NCI-H1694 treated with DMSO at 0.1 percent for 48 hours (cell line): ENCODE data around the gene PANX3.
"Not testable (repeated sequence)": the region's sequence is repeated elsewhere in the genome, so short reads cannot be mapped to it uniquely, and the experiment has no call there.

ENCODE experiments used
- DNase-seq: peaks from one replicate; lab custom pipeline; 2025; lab: John Stamatoyannopoulos, UW

Gene PANX3, protein sequence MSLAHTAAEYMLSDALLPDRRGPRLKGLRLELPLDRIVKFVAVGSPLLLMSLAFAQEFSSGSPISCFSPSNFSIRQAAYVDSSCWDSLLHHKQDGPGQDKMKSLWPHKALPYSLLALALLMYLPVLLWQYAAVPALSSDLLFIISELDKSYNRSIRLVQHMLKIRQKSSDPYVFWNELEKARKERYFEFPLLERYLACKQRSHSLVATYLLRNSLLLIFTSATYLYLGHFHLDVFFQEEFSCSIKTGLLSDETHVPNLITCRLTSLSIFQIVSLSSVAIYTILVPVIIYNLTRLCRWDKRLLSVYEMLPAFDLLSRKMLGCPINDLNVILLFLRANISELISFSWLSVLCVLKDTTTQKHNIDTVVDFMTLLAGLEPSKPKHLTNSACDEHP

DNA sequence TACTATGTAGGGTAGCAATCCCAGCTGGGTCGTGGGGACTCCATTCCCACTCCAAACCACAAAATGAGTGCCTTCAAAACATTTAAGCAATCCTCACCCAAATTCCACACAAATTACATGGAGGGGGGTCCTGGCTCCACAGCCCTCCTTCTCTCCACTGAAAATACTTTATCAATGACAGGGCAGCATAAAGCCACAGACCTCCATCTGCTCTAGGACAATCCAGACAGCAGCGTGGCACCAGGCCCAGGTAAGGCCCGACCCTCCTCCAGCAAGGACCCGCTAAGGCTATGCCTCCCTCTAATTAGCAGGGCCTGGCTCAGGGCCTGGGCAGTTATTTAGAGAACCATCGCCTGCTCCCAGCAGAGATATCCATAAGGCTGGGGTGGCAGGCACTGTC, at the start of gene PANX3:
Gene PANX3, plus strand, starts transcription at position 365 of the 400 bp plus-strand sequence. CDS start 129 bp downstream, outside the sequence.
- no peak for DNase-seq

DNA sequence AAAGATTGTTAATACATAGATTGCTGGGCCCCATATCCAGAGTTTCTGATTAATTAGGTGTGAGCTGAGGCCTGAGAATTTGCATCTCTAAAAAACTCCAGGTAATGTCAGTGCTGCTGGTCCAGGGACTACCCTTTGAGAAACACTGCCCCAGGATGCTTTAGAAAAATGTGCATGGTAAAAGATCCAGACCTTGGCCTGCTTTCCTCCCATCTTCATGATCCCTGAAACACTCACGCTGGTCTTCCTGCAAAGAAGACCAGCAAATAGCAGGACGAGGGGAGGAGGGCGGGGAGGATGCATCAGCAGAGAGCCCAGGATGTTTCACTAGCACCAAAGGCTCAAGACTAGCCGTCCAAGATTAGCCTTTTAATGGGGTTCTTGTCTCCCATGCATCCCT, 41.5 kb upstream of the PANX3 start, which contains the start of gene OR8A1:
Gene OR8A1, plus strand, starts transcription at position 301 of the 400 bp plus-strand sequence. CDS start 123 bp downstream, outside the sequence.
- DNase-seq: no peak

DNA sequence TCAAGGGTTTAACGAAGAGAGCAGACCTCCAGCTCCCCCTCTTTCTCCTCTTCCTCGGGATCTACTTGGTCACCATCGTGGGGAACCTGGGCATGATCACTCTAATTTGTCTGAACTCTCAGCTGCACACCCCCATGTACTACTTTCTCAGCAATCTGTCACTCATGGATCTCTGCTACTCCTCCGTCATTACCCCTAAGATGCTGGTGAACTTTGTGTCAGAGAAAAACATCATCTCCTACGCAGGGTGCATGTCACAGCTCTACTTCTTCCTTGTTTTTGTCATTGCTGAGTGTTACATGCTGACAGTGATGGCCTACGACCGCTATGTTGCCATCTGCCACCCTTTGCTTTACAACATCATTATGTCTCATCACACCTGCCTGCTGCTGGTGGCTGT, 41.1 kb upstream of the PANX3 start:
- DNase-seq: no peak

DNA sequence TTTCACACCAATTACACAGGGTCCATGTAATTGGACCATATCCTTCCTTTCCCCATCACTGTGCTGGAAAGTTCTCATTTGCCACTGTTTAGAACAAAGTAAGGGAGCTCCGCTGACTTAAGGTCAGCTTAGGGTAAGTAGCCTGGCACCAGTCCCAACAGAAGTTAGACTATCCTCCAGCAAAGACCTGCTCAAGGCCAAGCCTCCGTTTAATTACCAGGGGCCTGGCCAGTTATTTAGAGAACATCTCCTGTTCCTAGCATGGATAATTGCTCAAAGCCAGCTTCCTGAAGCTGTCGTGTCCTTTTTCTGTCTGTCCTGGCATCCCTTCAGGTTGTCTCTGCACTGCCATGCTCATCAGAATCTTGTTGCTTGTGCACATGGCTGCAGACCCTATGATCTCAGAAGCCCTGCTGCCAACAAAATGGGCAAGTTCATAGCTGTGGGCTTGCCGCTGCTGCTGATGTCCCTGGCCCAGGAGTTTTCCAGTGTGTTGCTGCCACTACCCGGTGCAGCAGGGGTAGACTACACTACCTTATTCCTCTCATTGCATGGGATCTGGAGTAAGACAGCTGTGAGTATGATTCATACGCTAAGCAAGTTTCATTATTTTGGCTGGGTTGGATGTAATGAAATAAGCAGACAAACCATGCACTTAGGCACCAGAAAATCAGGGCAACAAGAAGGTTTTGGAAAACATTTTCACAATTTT, 33.4 kb upstream of the PANX3 start:
- no peak for DNase-seq

DNA sequence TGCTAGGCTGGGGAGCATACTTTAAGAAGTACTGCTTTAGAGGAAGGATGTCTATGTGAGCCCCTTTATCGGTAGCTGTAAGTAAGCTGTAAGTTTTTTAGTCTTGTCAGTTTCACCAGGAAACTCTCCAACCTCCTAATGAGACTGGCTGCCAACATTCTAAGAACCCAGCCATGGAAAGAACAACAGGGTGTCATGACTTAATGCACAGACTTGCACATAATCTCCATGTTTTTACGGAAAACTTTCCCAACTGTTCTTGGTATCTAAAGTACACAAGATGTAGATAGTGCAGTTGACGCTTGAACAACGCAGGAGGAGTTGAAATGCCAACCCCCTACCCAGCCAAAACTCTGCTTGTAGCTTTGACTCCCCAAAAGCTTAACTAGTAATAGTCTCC, 32.5 kb upstream of the PANX3 start:
- no peak for DNase-seq

DNA sequence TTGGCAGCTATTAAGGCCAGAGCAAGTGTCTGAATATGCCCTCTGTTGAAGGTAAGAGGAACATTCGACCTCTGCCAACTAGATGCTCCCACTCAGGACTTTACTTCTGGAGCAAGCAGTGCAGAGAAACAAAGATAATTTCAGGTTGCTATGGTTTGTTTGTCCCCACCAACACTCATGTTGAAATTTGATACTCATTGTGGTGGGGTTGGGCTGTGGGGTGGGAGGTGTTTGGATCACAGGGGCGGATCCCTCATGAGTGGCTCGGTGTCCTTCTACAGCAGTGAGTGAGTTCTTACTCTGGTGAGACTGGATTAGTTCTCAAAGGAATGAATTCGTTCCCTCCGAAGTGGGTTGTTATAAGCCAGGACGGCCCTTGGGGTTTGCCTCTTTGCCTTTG, 29.4 kb upstream of the PANX3 start:
- no peak for DNase-seq

DNA sequence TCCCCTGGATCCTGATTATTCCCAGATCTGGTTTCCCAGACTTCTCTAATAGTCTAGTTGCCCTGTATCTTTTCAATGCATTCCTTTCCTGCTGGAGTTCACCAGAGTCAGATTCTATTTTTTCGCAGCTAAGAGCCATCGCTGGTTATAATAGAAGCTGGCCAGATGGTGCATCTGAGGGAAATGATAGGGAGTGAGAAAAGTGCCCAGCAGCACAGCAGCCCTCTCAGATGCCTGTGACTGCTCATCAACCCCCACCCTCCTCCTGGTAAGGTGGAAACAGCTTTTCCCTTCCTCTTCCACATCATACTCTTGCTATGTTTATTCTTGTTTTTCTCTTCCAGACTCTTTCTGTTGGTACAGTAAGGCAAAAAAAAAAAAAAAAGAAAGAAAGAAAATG, 28.7 kb upstream of the PANX3 start:
- peak; percentile 0 for DNase-seq

DNA sequence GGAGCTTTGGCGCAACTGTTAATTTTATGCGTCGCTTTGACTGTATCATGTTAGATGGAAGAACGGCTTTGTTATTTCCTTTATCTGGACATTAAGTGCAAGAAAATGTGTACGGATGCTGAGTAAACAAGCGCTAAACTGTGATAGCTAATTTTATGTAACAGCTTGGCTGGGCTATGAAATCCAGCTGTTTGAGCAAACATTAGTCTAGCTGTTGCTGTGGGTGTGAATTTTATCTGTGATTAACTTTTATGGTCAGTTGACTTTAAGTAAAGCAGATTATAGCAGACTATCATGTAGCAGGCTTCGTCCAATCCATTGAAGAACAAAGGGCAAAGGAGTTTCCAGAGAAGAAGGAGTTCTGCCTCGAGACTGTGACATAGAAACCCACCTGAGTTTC, 27.4 kb upstream of the PANX3 start:
- no peak for DNase-seq

DNA sequence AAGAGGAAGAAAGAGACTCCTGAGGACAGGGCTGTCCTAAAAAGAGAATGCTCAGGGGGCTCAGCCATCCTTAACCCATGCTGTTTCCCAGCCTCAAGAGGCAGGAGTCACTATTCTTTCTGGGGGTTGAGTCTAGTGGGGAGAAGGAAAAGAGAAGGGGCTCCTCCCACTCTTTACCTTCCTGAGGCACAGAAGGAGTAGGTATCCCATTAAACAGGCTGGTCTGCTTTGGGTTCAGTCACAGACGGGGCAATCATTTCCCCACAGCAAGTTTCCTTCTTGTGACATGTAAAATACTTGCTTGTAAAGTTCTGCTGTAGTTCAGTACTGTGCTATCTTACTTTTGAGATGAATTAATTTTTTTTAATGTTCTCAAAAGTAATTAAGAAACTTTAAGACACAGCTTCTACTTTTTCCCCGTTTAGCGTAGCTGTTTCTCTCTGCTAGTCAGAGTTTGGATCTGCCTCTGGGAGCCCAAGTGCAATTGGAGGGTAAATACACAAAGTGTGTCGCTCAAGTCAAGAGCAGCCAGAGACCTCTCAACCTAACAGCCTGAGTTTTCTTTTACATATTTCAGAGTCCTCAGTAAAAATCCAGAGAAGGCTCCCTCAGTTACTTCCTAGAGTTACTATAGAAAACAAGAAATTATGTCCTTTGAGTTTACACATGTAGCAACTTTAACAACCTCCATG, 26.4 kb upstream of the PANX3 start:
- no peak for DNase-seq

DNA sequence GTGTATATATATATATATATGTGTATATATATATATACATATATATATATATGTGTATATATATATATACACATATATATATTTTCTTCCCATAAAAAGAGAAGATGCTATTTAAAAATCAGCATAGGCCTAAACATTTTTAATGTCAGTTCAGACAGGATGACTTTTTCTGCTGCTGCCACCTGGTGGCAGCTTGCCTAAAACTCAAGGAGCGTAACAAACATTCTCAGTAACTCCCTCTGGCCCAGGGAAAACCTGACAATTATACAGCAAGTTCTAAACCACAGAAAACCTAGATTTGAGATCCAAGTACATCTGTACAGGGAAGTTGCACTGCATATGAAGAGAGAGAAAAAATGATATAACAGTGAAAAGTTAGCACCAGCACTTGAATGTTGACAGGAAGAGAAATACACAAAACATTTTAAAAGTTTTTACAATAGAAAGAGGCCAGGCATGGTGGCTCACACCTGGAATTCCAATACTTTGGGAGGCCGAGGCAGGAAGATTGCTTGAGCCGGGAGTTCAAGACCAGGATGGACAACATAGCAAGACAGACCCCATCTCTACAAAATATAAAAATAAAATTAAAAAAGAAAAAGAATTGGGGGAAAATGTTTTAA, 24.9 kb upstream of the PANX3 start:
- DNase-seq: peak; percentile 24

DNA sequence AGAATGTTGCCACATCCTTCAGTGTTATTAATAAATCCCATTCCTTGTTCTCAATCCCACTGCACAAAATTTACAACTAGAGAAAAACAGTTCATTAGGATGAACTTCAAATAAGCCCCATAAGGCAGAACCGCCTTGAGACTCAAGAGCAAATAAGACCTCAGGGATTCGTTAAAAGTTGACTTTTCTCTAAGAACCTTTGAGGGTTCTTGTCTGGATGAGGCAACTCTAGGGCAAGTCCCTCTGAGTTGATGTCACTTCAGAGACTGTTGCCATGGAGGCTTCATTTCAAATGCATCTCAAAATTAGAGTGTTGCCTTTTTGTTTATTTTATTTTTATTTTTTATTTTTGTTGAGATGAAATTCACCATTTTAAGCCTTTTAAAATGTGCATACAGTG, 19.8 kb upstream of the PANX3 start:
- DNase-seq: no peak

DNA sequence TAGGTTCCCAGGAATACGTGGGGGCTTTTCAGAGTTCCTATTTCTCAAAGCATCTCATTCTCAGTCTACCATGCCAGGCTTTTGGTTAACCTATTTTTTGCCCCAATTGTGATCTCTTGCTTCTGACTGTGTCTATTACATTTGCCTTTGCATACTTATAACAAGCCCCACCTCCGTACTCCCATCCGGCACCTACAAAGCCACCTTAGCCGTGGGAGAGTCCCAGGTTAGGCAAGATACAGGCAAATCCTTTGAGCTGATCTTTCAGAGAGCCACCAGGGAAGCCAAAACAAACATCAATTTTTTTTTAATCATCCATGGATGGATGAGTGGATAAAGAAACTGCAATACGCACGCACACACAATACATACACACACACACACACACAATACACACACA, 18.6 kb upstream of the PANX3 start:
- no peak for DNase-seq

DNA sequence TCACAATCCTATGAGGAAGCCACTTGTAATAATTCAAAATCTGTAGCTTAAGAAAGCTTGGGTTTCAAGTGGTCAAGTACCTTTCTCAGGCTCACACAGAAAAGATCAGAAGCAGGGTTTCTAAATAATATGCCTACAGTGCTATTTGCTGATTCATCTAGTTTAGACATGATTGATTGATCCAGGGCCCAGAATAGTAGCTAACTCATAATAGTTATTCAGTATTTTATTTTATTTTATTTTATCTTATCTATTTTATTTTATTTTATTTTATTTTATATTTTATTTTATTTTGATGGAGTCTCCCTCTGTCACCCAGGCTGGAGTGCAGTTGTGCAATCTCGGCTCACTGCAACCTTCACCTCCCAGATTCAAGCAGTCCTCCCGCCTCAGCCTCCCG, 15.9 kb upstream of the PANX3 start:
- no peak for DNase-seq

DNA sequence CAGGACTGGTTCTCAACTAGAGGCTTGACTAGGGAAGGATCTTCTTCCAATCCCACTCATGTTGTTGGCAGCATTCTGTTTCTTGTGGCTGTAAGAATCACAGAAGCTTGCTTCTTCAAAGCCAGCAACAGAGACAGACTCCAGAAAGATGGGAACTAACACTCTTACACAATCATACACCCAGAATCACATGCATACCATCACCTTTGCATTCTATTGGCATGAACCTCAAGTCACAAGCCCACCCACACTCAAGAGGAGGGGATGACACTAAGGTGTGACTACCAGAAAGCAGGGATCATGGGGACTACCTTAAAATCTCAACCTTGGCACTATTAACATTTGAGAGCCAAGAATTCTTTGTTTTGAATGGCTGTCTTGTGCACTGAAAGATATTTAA, 13.6 kb upstream of the PANX3 start:
- no peak for DNase-seq

DNA sequence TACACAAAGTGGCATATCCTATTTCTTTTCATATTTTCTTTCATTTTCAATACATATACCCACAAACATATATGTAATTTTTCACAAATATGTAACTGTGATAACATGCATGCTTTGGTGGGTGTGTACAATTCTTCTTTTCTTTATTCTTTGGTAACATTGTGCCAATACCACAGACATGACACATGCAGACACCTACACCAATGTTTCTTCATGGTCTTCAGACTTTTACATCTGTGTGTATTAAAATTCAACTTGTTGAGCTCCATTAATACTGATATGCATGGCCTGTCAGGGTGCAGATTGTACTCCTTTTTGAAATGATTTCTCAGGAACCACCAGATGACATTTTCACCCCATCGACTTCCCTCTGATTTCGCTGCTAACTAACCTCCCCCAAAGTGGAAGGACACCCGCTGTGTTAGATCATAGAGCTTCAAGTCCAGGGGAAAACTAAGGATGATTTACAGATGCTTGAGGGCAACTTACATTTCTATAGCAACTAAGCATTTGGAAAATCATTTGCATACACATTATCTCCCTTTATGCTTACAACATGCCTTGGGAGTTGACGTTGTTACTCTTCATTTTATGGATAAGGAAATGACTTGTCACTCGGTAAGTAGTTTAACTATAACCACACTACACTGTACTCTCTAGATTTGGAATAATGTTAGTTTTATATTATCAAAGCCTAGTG, 10.5 kb upstream of the PANX3 start:
- no peak for DNase-seq

DNA sequence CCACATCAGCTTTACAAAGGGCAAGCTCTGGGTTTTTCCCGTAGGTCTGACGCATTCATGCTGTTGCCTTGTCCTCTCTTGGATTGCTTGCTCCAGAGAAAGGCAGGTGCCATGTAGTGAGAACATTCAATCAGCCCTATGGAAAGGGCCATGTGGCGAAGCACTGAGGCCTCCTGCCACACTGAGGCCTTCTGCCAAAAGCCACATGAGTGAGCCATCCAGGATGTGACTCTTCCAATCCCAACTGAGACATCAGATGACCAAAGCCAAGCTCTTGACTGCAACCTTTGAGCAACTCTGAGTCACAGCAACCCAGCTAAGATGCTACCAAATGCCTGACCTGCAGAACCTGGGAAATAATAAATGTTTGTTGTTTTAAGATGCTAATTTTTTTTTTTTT, 9.0 kb upstream of the PANX3 start:
- DNase-seq: no peak

DNA sequence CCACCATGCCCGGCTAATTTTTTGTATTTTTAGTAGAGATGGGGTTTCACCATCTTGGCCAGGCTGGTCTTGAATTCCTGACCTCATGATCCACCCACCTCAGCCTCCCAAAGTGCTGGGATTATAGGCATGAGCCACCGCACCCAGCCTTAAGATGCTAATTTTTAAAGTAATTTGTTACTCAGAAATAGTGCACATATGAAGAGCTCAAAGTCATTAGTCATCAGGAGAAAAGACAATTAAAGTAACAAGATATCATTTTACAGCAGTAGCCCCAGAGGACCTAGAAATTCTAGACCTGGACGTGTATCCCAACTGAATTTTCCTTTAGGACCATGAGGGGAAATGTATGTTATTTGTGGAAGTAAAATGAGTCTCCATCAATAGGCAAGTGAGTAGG, 8.5 kb upstream of the PANX3 start:
- DNase-seq: not testable (repeated sequence)

DNA sequence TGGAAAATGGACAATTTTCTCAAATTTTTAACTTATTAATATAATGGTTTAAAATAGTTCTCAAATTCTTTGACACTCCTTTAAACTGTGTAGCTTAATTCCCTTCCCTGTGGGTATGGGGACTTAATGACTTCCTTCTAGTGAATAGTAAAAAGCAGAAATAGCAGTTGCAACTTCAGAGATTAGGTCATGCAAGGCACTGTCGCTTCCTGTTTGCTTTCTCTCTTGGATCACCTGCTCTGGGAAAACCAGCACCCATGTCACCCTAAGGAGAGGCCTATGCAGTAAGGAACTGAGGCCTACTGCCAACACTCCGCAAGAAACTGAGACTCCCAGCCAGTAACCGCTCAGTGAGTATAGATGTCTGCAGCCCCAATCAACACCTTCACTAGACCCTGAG, 5.5 kb upstream of the PANX3 start:
- no peak for DNase-seq

DNA sequence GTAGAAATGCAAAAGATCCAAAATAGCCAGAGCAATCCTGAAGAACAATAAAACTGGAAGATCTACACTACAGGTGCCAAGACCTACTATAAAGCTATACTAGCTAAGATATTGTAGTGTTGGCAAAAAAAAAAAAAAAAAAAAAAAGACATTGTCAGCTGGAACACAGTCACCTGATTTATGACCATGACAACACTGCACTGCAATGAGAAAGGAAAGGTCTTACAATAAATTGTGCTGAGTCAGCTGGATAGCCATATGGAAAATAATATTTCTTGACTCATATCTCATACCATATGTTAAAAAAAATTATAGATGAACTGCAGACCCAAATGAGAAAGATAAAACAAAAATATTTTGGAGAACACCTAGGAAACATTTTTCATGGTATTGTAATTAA, 3.1 kb upstream of the PANX3 start:
- DNase-seq: no peak

DNA sequence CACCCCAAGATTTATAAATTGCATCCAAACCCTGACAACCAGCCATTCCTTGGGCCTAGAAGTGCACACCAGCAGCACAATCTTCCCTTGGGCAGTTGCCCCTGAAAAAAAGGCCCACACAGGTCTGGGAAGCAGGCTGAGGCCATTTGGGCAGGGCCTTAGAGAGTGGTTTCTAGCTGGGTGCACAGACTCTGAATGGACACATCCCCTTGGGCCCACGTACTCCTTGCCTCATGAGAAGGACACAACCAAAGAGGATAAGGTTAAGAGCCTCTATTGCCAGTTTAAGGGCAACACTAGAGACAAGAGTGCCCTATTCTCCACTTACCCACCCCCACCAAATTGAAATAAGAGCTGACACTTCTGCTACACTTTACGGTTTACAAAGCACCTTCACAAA, 933 bp upstream of the PANX3 start:
- DNase-seq: no peak

DNA sequence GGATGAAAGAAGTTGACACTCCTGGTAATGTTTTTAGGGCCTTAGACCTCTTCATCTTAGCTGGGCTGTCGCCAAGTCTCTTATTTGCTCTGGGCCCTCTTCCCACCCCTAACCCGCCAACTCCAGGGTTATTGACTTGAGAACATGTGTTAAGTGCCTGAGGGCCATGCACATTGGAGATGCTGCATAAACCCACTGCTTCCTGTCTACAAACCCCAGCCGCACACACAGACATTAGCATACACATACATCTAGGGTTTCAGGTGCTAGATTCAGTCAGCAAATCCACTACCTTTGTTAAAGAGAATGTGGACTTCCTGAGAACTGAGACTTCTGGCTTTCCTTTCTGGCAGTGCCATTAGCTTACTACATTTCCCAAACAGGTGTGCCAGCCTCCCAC, 817 bp downstream of the PANX3 start:
- DNase-seq: no peak
